ENCODE results near the gene SLC25A39. TPM values are rescaled to one million over a fixed set of nuclear protein-coding genes. Genes with fewer than 3 reads are reported as not detected.
"Not testable (repeated sequence)": the region's sequence is repeated elsewhere in the genome, so short reads cannot be mapped to it uniquely, and the experiment has no call there.

The SLC25A39 gene
- total RNA-seq, 2 donors from 2014 or later: 72.6 to 154 TPM

- Histone ChIP-seq H3K36me3 (replicated peaks in 1 of 2; ENCODE audit: insufficient read depth in 1 of 2, low read depth in 2 of 2) (peaks cover 0 to 7% of the 10 kb centered on the region in 2 donors), H3K9me3 (no peaks in the 10 kb centered on the region), H3K27me3 (no peaks in the 10 kb centered on the region), H3K4me3 (no peak overlapping the region), H3K4me1 (peaks cover 17% of the 10 kb centered on the region), H3K27ac (peak overlapping the region in 3 of 4 donors; percentile 69 to 88 (median 78))
- 57 to 71% methylated on average over 10 to 13 of the region's 13 CpGs for WGBS, 2 donors
- intact Hi-C loops (cut with DNase I): no loop called here
- TF ChIP-seq POLR2A (IDR thresholded peaks at IDR 0.05): no peak
- TF ChIP-seq CTCF (IDR thresholded peaks at IDR 0.05): no peak
- DNase-seq (no peak), ATAC-seq (no peak)
Observed at GRCh38 chr17:44346064-44346844, 21.6 kb upstream of the SLC25A39 start.

- Histone ChIP-seq H3K36me3 (replicated peaks in 1 of 2; ENCODE audit: insufficient read depth in 1 of 2, low read depth in 2 of 2) (peaks cover 0 to 7% of the 10 kb centered on the region in 2 donors), H3K4me3 (peak overlapping the region; percentile 34 to 71), H3K27ac (peak overlapping the region; percentile 22 to 88 (median 74)), H3K9me3 (no peaks in the 10 kb centered on the region), H3K4me1 (peaks cover 17% of the 10 kb centered on the region), H3K27me3 (no peaks in the 10 kb centered on the region)
- peak in 5 of 7 experiments; percentile 27 to 42 (median 34) for TF ChIP-seq CTCF (IDR thresholded peaks at IDR 0.05)
- peak in 1 of 3 donors; percentile 2 for TF ChIP-seq POLR2A (IDR thresholded peaks at IDR 0.05)
- WGBS, 2 donors: 1 to 2% methylated on average over 13 to 18 of the region's 21 CpGs
- ATAC-seq: peak; percentile 5
- intact Hi-C loops (cut with DNase I): no loop called here
- peak; percentile 45 to 62 (median 54) for DNase-seq
Observed at GRCh38 chr17:44345454-44346026, 20.9 kb upstream of the SLC25A39 start.

GRCh38 chr17:44344939-44345453 lies 20.4 kb upstream of the SLC25A39 start, which contains the start of gene GRN:
GRN (plus strand) TSS chr17:44345302; CDS start chr17:44349165, 3,863 bp downstream.
- Histone ChIP-seq H3K4me1 (peaks cover 17% of the 10 kb centered on the region), H3K9me3 (no peaks in the 10 kb centered on the region), H3K27ac (peak within 1 kb of the TSS; percentile 22 to 88 (median 74)), H3K36me3 (replicated peaks in 1 of 2; ENCODE audit: insufficient read depth in 1 of 2, low read depth in 2 of 2) (peaks cover 0 to 6% of the 10 kb centered on the region in 2 donors), H3K27me3 (no peaks in the 10 kb centered on the region), H3K4me3 (peak within 1 kb of the TSS; percentile 34 to 71)
- peak; percentile 94 to 98 (median 96) for DNase-seq
- intact Hi-C loops (cut with DNase I): no loop called here
- ATAC-seq: peak; percentile 100
- WGBS, 2 donors: 0 to 1% methylated on average over 5 to 26 of the region's 26 CpGs
- TF ChIP-seq CTCF (IDR thresholded peaks at IDR 0.05) (no peak), POLR2A (IDR thresholded peaks at IDR 0.05) (peak; percentile 74 to 93 (median 91))

GRCh38 chr17:44343510-44344209 lies 19.0 kb upstream of the SLC25A39 start:
- no peak for TF ChIP-seq CTCF (IDR thresholded peaks at IDR 0.05)
- no peak for TF ChIP-seq POLR2A (IDR thresholded peaks at IDR 0.05)
- WGBS, 2 donors: 60 to 68% methylated on average over 11 of the region's 11 CpGs
- no peak overlapping the region for H3K27ac ChIP-seq

GRCh38 chr17:44340553-44340952 lies 15.9 kb upstream of the SLC25A39 start:
- H3K27me3 ChIP-seq; DNase-seq; H3K27ac ChIP-seq; H3K4me3 ChIP-seq; H3K4me1 ChIP-seq; intact Hi-C loops (cut with DNase I); H3K9me3 ChIP-seq; H3K36me3 ChIP-seq (replicated peaks in 1 of 2; ENCODE audit: insufficient read depth in 1 of 2, low read depth in 2 of 2); ATAC-seq: not testable (repeated sequence)
- WGBS, 2 donors: 61 to 62% methylated on average over 5 of the region's 5 CpGs

More at GRCh38 chr17:44343510-44344209, 19.0 kb upstream of the SLC25A39 start:
- no peaks in the 10 kb centered on the region for H3K9me3 ChIP-seq
- intact Hi-C loops (cut with DNase I): no loop called here
- ATAC-seq (no peak), DNase-seq (no peak)
- H3K4me3 ChIP-seq: no peak overlapping the region
- no peaks in the 10 kb centered on the region for H3K36me3 ChIP-seq (replicated peaks in 1 of 2; ENCODE audit: insufficient read depth in 1 of 2, low read depth in 2 of 2)
- H3K4me1 ChIP-seq: peaks cover 17% of the 10 kb centered on the region
- no peaks in the 10 kb centered on the region for H3K27me3 ChIP-seq

All from body of pancreas (tissue), 4 donors.